ENCODE measurements around the gene EDEM2.
A peak's percentile ranks its signal among the peaks of the same experiment; 100 is the strongest.
"Not testable (repeated sequence)": the region's sequence is repeated elsewhere in the genome, so short reads cannot be mapped to it uniquely, and the experiment has no call there.

Gene EDEM2

DNA sequence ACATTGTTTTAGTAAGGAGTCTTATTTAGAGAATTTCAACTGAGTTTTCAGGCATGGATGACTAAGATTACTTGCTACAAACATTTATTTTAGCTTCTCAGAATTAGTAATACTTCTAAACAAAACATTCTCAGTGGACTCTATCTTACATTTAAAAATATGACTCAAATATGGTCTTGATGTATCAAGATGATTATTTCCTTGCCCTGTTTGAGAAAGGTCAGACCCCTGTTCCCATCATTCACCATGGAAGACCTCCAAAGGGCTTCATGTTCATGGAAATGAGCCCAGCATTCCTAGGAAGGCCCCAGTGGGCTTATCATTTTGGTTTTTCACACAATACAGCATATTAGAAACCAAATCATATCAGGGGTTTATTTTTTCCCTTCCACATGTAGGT lies 29.9 kb downstream of the EDEM2 start:
- peaks cover 9% of the 10 kb centered on the region for H3K36me3 ChIP-seq (replicated peaks)
- no peak overlapping the region for H3K4me3 ChIP-seq (ENCODE audit: low read depth, low read length)
- H3K27ac ChIP-seq: peak overlapping the region; percentile 35
- no peaks in the 10 kb centered on the region for H3K27me3 ChIP-seq (replicated peaks)
- TF ChIP-seq, protein P1, sequence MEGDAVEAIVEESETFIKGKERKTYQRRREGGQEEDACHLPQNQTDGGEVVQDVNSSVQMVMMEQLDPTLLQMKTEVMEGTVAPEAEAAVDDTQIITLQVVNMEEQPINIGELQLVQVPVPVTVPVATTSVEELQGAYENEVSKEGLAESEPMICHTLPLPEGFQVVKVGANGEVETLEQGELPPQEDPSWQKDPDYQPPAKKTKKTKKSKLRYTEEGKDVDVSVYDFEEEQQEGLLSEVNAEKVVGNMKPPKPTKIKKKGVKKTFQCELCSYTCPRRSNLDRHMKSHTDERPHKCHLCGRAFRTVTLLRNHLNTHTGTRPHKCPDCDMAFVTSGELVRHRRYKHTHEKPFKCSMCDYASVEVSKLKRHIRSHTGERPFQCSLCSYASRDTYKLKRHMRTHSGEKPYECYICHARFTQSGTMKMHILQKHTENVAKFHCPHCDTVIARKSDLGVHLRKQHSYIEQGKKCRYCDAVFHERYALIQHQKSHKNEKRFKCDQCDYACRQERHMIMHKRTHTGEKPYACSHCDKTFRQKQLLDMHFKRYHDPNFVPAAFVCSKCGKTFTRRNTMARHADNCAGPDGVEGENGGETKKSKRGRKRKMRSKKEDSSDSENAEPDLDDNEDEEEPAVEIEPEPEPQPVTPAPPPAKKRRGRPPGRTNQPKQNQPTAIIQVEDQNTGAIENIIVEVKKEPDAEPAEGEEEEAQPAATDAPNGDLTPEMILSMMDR (IDR thresholded peaks at IDR 0.05; ENCODE audit: low read depth, low read length, missing control alignments): no peak
- in situ Hi-C loops (cut with HindIII; ENCODE audit: low pct_ligation_motif_present, low sequenced_read_pairs): no loop called here
- DNase-seq: no peak

DNA sequence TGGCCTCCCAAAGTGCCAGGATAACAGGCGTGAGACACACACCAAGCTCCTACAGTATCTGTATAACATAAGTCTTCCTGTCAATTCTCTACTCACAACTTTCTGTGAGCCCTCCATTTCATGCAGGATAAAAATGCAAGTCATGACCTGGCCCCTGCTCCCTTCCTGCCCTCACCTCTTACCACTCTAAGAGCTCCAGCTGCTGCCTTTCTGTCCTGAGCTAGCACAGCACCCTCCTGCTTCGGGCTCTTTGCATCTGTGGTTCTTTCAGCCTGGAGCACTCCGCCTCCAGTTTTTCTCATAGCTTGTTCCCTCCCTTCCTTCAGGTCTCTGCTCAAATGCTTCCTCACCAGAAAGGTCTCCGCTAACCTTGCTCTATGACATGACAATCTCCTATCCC lies 30.9 kb downstream of the EDEM2 start:
- peaks cover 6% of the 10 kb centered on the region for H3K36me3 ChIP-seq (replicated peaks)
- H3K27me3 ChIP-seq (replicated peaks): no peaks in the 10 kb centered on the region
- in situ Hi-C loops (cut with HindIII; ENCODE audit: low pct_ligation_motif_present, low sequenced_read_pairs): no loop called here
- H3K4me3 ChIP-seq (ENCODE audit: low read depth, low read length): no peak overlapping the region
- H3K27ac ChIP-seq: peak overlapping the region; percentile 35
- TF ChIP-seq, protein P1 (IDR thresholded peaks at IDR 0.05; ENCODE audit: low read depth, low read length, missing control alignments): no peak
- no peak for DNase-seq

DNA sequence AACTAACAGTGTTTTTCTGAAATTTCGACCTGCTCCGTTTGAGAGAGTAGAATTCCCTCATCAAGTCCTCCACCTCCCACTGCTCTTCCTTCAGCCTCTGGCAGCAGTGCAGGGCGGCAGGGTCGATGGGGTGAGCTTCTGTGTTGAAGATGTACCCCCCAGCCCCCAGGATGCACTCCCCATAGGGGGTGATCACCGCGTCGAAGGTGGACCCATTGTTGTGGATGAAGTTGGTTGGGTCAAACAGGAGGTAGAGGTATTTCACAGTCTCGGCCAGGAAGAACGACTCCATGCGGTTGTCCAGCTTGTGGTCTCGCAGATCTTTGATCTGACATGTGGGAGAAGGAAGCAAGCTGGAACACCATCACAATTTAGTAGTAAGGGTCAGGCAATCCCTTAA lies 31.5 kb downstream of the EDEM2 start:
- peaks cover 6% of the 10 kb centered on the region for H3K36me3 ChIP-seq (replicated peaks)
- H3K27me3 ChIP-seq (replicated peaks): no peaks in the 10 kb centered on the region
- H3K27ac ChIP-seq: no peak overlapping the region
- H3K4me3 ChIP-seq (ENCODE audit: low read depth, low read length): no peak overlapping the region
- in situ Hi-C loops (cut with HindIII; ENCODE audit: low pct_ligation_motif_present, low sequenced_read_pairs): no loop called here
- TF ChIP-seq, protein P1 (IDR thresholded peaks at IDR 0.05; ENCODE audit: low read depth, low read length, missing control alignments): no peak
- no peak for DNase-seq

DNA sequence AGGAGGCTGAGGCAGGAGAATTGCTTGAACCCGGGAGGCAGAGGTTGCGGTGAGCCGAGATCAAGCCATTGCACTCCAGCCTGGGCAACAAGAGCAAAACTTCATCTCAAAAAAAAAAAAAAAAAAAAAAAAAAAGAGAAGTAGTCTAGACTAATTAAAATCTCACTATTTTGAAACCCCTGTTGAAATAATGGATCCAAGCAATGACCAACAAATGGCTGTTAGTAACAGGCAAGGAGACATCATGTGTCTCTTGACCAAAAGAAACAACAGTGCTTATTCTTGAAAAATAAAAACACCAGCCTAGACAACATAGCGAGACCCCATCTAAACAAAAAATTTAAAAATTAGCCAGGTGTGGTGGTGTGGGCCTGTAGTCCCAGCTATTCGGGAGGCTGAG lies 34.9 kb downstream of the EDEM2 start:
- DNase-seq; H3K27me3 ChIP-seq (replicated peaks); H3K27ac ChIP-seq; H3K4me3 ChIP-seq (ENCODE audit: low read depth, low read length); in situ Hi-C loops (cut with HindIII; ENCODE audit: low pct_ligation_motif_present, low sequenced_read_pairs); H3K36me3 ChIP-seq (replicated peaks): not testable (repeated sequence)

DNA sequence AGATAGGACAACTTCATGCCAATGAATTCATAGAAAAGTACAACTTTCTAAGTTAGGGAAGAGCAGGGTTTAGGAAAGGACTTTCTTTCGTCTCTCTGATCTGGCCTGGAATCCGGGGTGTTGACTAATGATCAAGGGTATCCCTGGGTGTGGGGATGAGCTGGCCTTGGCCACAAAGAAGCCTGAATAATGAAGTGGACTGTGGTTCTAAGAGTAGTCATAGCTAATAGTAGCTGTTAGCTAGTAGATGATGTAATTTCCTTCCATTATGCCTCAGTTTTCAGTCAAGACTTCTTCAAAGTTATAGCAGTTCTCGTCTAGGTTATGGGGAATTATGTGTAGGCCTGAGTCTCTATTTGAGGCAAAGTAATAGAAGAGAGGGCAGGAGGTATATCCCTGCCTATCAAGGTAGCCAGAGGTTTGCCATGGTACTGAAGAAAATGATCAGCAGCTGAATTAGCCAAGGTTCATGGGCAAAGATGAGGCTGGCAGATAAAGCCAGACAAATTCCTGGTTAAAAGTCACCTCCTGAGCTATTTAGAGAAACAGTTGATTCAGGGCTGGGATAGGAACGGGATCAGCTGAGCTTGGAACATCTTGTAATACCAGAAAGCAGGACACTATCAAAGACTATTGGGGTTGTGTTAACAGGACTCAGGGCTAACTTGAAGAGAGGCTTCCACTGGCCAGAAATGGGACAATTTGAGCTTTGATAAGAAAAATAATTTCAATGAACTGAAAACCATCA lies 35.8 kb downstream of the EDEM2 start:
- no peak overlapping the region for H3K4me3 ChIP-seq (ENCODE audit: low read depth, low read length)
- TF ChIP-seq, protein P1 (IDR thresholded peaks at IDR 0.05; ENCODE audit: low read depth, low read length, missing control alignments): no peak
- in situ Hi-C loops (cut with HindIII; ENCODE audit: low pct_ligation_motif_present, low sequenced_read_pairs): no loop called here

DNA sequence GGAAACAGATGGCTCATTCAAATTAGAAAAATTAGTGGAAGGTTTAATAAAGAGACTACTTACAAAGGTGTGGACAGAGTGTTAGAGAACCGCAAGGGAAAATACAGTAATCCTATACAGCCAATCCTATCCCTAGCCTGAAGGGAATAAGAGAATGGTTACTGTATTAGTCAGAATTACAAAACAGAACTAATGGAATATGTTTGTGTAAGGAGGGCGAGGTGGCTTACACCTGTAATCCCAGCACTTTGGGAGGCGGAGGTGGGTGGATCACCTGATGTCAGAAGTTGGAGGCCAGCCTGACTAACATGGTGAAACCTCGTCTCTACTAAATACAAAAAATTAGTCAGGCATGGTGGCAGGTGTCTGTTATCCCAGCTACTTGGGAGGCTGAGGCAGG lies 38.2 kb downstream of the EDEM2 start:
- TF ChIP-seq, protein P1 (IDR thresholded peaks at IDR 0.05; ENCODE audit: low read depth, low read length, missing control alignments): no peak
- no peaks in the 10 kb centered on the region for H3K36me3 ChIP-seq (replicated peaks)
- no peak overlapping the region for H3K4me3 ChIP-seq (ENCODE audit: low read depth, low read length)
- no peak overlapping the region for H3K27ac ChIP-seq
- in situ Hi-C loops (cut with HindIII; ENCODE audit: low pct_ligation_motif_present, low sequenced_read_pairs): no loop called here
- no peaks in the 10 kb centered on the region for H3K27me3 ChIP-seq (replicated peaks)
- DNase-seq: no peak

More for the DNA sequence above, 35.8 kb downstream of the EDEM2 start:
- Histone ChIP-seq H3K27me3 (replicated peaks) (no peaks in the 10 kb centered on the region), H3K27ac (peak overlapping the region; percentile 77), H3K36me3 (replicated peaks) (peaks cover 3% of the 10 kb centered on the region)
- DNase-seq: peak; percentile 84
